Endothelial cell of umbilical vein (primary cell): Measurements from ENCODE around the gene PLPP1. TPM values are rescaled to one million over a fixed set of nuclear protein-coding genes. Genes with fewer than 3 reads are reported as not detected.

Experiments
- BruUV-seq: library from RNA; stranded (reverse); fragments of 400-500 nt; replicated peaks from 2 replicates; lab custom pipeline; 2021; lab: Mats Ljungman, UMichigan
- CTCF ChIA-PET: fragments of 300-600, 350-600 bp; sonication (Branson Sonifier 250); formaldehyde crosslinking; loops from one replicate; lab custom pipeline; 2021; ENCODE audit warnings: antibody characterized with exemption, inconsistent platforms; lab: Charles Lee
- POLR2A ChIA-PET: fragments of 300-600, 350-600 bp; sonication (Branson Sonifier 250); formaldehyde crosslinking; loops from one replicate; lab custom pipeline; 2021; ENCODE audit warnings: antibody characterized with exemption, inconsistent platforms; lab: Charles Lee
- DNase-seq: peaks from one replicate; pipeline ENCODE4 v3.0.0-alpha.2; 2011; ENCODE audit warnings: low read depth, low spot score
- FAIRE-seq: peaks from 2 replicates; lab custom pipeline; 2011; peaks lifted over from hg19 to GRCh38; lab: Jason Lieb, UNC
- H2AFZ ChIP-seq: 2 replicates; pipeline ENCODE4 v1.6.0; 2012; ENCODE audit warnings: low read depth, low read length, control low read depth, inconsistent platforms
- H3K27ac ChIP-seq: 2 replicates; pipeline ENCODE4 v1.5.1; 2011; ENCODE audit warnings: low read depth, mild to moderate bottlenecking, control low read depth, low read length, moderate library complexity; ENCODE audit not compliant: insufficient read depth
- H3K27me3 ChIP-seq, 2 experiments: 2 replicates each; pipeline versions ENCODE4 v1.6.0 to v1.6.1; 2011; ENCODE audit warnings: low read length in 2 of 2, mixed read lengths in 1 of 2; ENCODE audit not compliant: control insufficient read depth in 2 of 2, insufficient read depth in 2 of 2
- H3K36me3 ChIP-seq, 2 experiments: 2 replicates in 1 of 2; 3 replicates in 1 of 2; pipeline ENCODE4 v1.5.1; 2011; ENCODE audit warnings: low read length in 2 of 2, mild to moderate bottlenecking in 1 of 2, moderate library complexity in 1 of 2; ENCODE audit not compliant: control insufficient read depth in 2 of 2, insufficient read depth in 2 of 2; ENCODE audit errors: extremely low read depth in 1 of 2
- H3K4me1 ChIP-seq: 3 replicates; pipeline ENCODE4 v1.5.1; 2011; ENCODE audit warnings: mild to moderate bottlenecking, low read length; ENCODE audit not compliant: control insufficient read depth, insufficient read depth; ENCODE audit errors: extremely low read depth
- H3K4me2 ChIP-seq: 2 replicates; pipeline ENCODE4 v1.6.1; 2011; ENCODE audit warnings: low read length, control low read depth, mixed read lengths; ENCODE audit not compliant: insufficient read depth
- H3K4me3 ChIP-seq, 3 experiments: fragments of 200-600 bp in 1 of 3; sonication (generic), shearing (Covaris generic) in 1 of 3; replicated peaks in 1 of 3; 2 replicates each; pipeline ENCODE4 v1.5.1; 2011 to 2016; ENCODE audit warnings: control low read depth in 3 of 3, low read length in 3 of 3, mild to moderate bottlenecking in 2 of 3, inconsistent platforms in 1 of 3, low read depth in 1 of 3, moderate library complexity in 1 of 3; ENCODE audit not compliant: insufficient read depth in 1 of 3
- H3K79me2 ChIP-seq: 2 replicates; pipeline ENCODE4 v1.6.0; 2012; ENCODE audit warnings: low read length, inconsistent platforms; ENCODE audit not compliant: control insufficient read depth, insufficient read depth
- H3K9ac ChIP-seq: replicated peaks from 2 replicates; pipeline ENCODE3; 2011; ENCODE audit warnings: low read length, control low read depth; ENCODE audit not compliant: insufficient read depth; ENCODE audit errors: extremely low read depth
- H3K9me1 ChIP-seq: replicated peaks from 3 replicates; pipeline ENCODE4 v1.6.0; 2011; ENCODE audit warnings: mild to moderate bottlenecking, low read length; ENCODE audit not compliant: control insufficient read depth, insufficient read depth; ENCODE audit errors: extremely low read depth
- H3K9me3 ChIP-seq: replicated peaks from 2 replicates; pipeline ENCODE4 v1.5.1; 2012; ENCODE audit warnings: low read length, inconsistent platforms; ENCODE audit not compliant: control insufficient read depth, insufficient read depth
- H4K20me1 ChIP-seq: replicated peaks from 2 replicates; pipeline ENCODE3; 2011; ENCODE audit warnings: mild to moderate bottlenecking, low read length; ENCODE audit not compliant: control insufficient read depth, insufficient read depth; ENCODE audit errors: extremely low read depth
- CTCF ChIP-seq, 2 donors: IDR thresholded peaks; 1 replicate in 1 of 2; 2 replicates in 1 of 2; pipeline ENCODE4 v1.5.1; 2011; ENCODE audit warnings: low read length in 2 of 2, mild to moderate bottlenecking in 2 of 2, moderate library complexity in 2 of 2, control low read depth in 1 of 2, inconsistent platforms in 1 of 2, low read depth in 1 of 2; ENCODE audit not compliant: insufficient read depth in 1 of 2; ENCODE audit errors: extremely low read depth in 1 of 2
- EZH2 ChIP-seq: IDR thresholded peaks from 2 replicates; pipeline ENCODE4 v1.6.1; 2012; ENCODE audit warnings: borderline replicate concordance, low read depth, mild to moderate bottlenecking, moderate library complexity, low read length, inconsistent platforms; ENCODE audit not compliant: severe bottlenecking
- FOS ChIP-seq: IDR thresholded peaks from 2 replicates; pipeline ENCODE4 v1.6.1; 2011; ENCODE audit warnings: mild to moderate bottlenecking, low read length, moderate library complexity, borderline replicate concordance; ENCODE audit not compliant: insufficient read depth
- GATA2 ChIP-seq: IDR thresholded peaks from 2 replicates; pipeline ENCODE4 v1.7.0; 2011; ENCODE audit warnings: low read depth, mild to moderate bottlenecking, moderate library complexity, mixed read lengths, low read length; ENCODE audit not compliant: insufficient read length, insufficient read depth
- JUN ChIP-seq: IDR thresholded peaks from 2 replicates; pipeline ENCODE4 v1.6.1; 2011; ENCODE audit warnings: borderline replicate concordance, low read depth; ENCODE audit not compliant: insufficient read length, insufficient read depth
- MAX ChIP-seq: IDR thresholded peaks from 2 replicates; pipeline ENCODE4 v1.6.1; 2011; ENCODE audit not compliant: insufficient read depth, insufficient read length
- MYC ChIP-seq: IDR thresholded peaks from one replicate; pipeline ENCODE4 v1.6.1; 2011; ENCODE audit warnings: mild to moderate bottlenecking, low read depth, low read length
- POLR2A ChIP-seq: IDR thresholded peaks from 2 replicates; pipeline ENCODE4 v1.6.1; 2012; ENCODE audit warnings: low read depth, mild to moderate bottlenecking, control low read depth, low read length
- POLR2AphosphoS5 ChIP-seq: IDR thresholded peaks from 2 replicates; pipeline ENCODE4 v1.6.1; 2012; ENCODE audit warnings: low read depth, mild to moderate bottlenecking, control low read depth, low read length, moderate library complexity; ENCODE audit not compliant: insufficient read depth
- dilution Hi-C: fragments of 300-500 bp; cut with MboI; formaldehyde crosslinking; loops from one replicate; pipeline ENCODE4 v1.15.0; 2019; ENCODE audit warnings: low sequenced_read_pairs; ENCODE audit not compliant: extremely low pct_ligation_motif_present
- intact Hi-C: fragments of 100-400 bp; cut with micrococcal nuclease; formaldehyde crosslinking; loops from one replicate; pipeline ENCODE4 v1.10.0; 2022
- polyA plus RNA-seq, 4 experiments: library from polyadenylated mRNA; depleted of rRNA in 3 of 4; stranded (reverse) in 3 of 4; unstranded in 1 of 4; fragments of >200 nt; gene quantifications; 2 replicates each; pipeline versions ENCODE4 v1.2.1 to v1.2.3, GENCODE V29; 2011 to 2012; ENCODE audit warnings: missing spikeins in 1 of 4
- total RNA-seq: library from RNA; stranded (reverse); gene quantifications from 2 replicates; pipeline ENCODE4 v1.2.3, GENCODE V29; 2021

Gene PLPP1
- total and polyA plus RNA-seq, 2 donors (not counting 3 experiments of a cell fraction or from before 2014, with no cell fraction given) = 14.3 to 25.9 TPM

DNA sequence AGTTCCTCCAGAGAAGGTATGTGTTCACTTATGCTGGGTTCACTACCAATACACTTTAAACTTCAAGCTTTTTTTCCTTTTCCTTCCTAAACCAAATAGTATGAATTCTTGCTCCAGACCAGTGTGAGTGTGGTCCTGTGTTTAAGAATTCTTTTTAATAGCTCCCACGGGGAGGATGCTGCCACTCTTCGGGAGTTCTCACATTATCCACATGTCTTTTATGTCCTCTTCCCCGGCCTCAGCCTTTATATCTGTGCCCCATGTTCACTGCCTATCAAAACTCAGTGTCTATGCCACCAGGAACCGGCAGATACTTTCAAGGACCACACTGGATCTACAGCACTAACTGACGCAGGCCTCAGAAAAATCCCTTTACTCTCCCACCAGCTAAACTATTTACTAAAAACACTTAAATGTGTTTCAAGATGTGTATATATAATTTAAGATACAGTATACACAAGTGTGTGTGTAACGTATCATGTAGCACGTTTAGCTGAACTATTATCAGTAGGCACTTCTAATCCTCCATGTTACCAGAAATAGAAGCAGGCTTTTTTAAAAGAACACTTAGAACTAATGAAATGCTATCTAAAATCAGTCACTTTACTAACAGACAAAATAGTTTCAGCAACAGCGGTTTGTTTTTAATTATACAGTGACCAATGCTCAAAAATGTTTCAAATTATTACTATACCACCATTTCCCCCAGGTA, 88.0 kb downstream of the PLPP1 start:
- BruUV-seq = no TSS peak
- Histone ChIP-seq H3K4me2 (no peak overlapping the region), H3K27me3 (no peaks in the 10 kb centered on the region), H4K20me1 (no peaks in the 10 kb centered on the region), H3K79me2 (no peaks in the 10 kb centered on the region), H3K4me1 (no peaks in the 10 kb centered on the region), H3K9me1 (no peaks in the 10 kb centered on the region), H3K9me3 (no peaks in the 10 kb centered on the region), H3K36me3 (no peaks in the 10 kb centered on the region), H3K27ac (no peak overlapping the region), H3K4me3 (no peak overlapping the region), H2AFZ (no peak overlapping the region), H3K9ac (no peak overlapping the region)
- FAIRE-seq (no peak), DNase-seq (no peak)
- intact Hi-C loops = no loop called here
- TF ChIP-seq GATA2 = no peak
- TF ChIP-seq CTCF (IDR thresholded peaks at IDR 0.05; ENCODE audit: extremely low read depth in 1 of 2, insufficient read depth in 1 of 2, low read depth in 1 of 2, low read length in 2 of 2) = no peak
- TF ChIP-seq POLR2A = no peak
- no peak for TF ChIP-seq FOS
- TF ChIP-seq POLR2AphosphoS5 = no peak
- no peak for TF ChIP-seq EZH2
- no peak for TF ChIP-seq MAX
- TF ChIP-seq JUN = no peak
- no peak for TF ChIP-seq MYC
- dilution Hi-C loops = no loop called here
- ChIA-PET POLR2A (no interaction called here), CTCF (no interaction called here)
